IMR-90 (cell line): ENCODE results near the gene NPSR1. TPM values are rescaled to one million over a fixed set of nuclear protein-coding genes. Genes with fewer than 3 reads are reported as not detected.

Source experiments
- ATAC-seq: fragments of 200-7000 bp; cut with Tn5 transposase; 2 replicates; pipeline ENCODE4 v1.9.1; 2020; ENCODE audit warnings: low read depth, mild to moderate bottlenecking, moderate library complexity
- BruUV-seq: library from RNA; stranded (reverse); fragments of 400-500 nt; replicated peaks from 2 replicates; lab custom pipeline; 2021; lab: Mats Ljungman, UMichigan
- CTCF ChIA-PET: fragments of 300-600 bp; formaldehyde crosslinking; extraction: SDS; loops from one replicate; lab custom pipeline; 2021; ENCODE audit warnings: antibody characterized with exemption; lab: Yijun Ruan, JAX
- POLR2A ChIA-PET: fragments of 300-600 bp; sonication (Branson Sonifier 250); formaldehyde crosslinking; loops from one replicate; lab custom pipeline; 2022; ENCODE audit warnings: antibody characterized with exemption; ENCODE audit not compliant: unreplicated experiment; lab: Charles Lee
- DNase-seq: peaks from one replicate; pipeline ENCODE4 v3.0.0; 2013
- H2AFZ ChIP-seq: replicated peaks from 2 replicates; pipeline ENCODE3; 2013; ENCODE audit warnings: low read length, mild to moderate bottlenecking; ENCODE audit not compliant: poor library complexity
- H2AK5ac ChIP-seq: 2 replicates; pipeline ENCODE4 v1.6.1; 2013; ENCODE audit warnings: low read depth, low read length, inconsistent platforms
- H2AK9ac ChIP-seq: replicated peaks from 2 replicates; pipeline ENCODE3; 2013; ENCODE audit warnings: mild to moderate bottlenecking, low read depth, low read length, moderate library complexity; ENCODE audit not compliant: poor library complexity
- H2BK120ac ChIP-seq: 2 replicates; pipeline ENCODE4 v1.6.1; 2013; ENCODE audit warnings: low read depth, low read length, inconsistent platforms
- H2BK15ac ChIP-seq: 3 replicates; pipeline ENCODE4 v1.6.1; 2013; ENCODE audit warnings: low read depth, low read length, inconsistent platforms
- H2BK20ac ChIP-seq: 2 replicates; pipeline ENCODE4 v1.6.1; 2013; ENCODE audit warnings: low read depth, mild to moderate bottlenecking, inconsistent platforms, low read length, moderate library complexity
- H2BK5ac ChIP-seq: 2 replicates; pipeline ENCODE4 v1.6.1; 2013; ENCODE audit warnings: mild to moderate bottlenecking, low read depth, low read length, inconsistent platforms; ENCODE audit not compliant: poor library complexity, severe bottlenecking
- H3K14ac ChIP-seq: replicated peaks from 2 replicates; pipeline ENCODE4 v1.6.1; 2013; ENCODE audit warnings: low read depth, low read length, inconsistent platforms
- H3K18ac ChIP-seq: 2 replicates; pipeline ENCODE4 v1.6.1; 2013; ENCODE audit warnings: low read depth, low read length, control low read depth
- H3K23ac ChIP-seq: 2 replicates; pipeline ENCODE4 v1.6.1; 2013; ENCODE audit warnings: low read depth, low read length, inconsistent platforms
- H3K27ac ChIP-seq: 2 replicates; pipeline ENCODE4 v1.5.1; 2013; ENCODE audit warnings: mild to moderate bottlenecking, control low read depth, low read length; ENCODE audit not compliant: insufficient read depth
- H3K27me3 ChIP-seq: 2 replicates; pipeline ENCODE4 v1.6.1; 2013; ENCODE audit warnings: low read length; ENCODE audit not compliant: control insufficient read depth, insufficient read depth
- H3K36me3 ChIP-seq: 2 replicates; pipeline ENCODE4 v1.6.1; 2013; ENCODE audit warnings: low read length, mixed read lengths; ENCODE audit not compliant: control insufficient read depth, insufficient read depth
- H3K4ac ChIP-seq: 2 replicates; pipeline ENCODE4 v1.6.1; 2013; ENCODE audit warnings: low read depth, low read length, inconsistent platforms
- H3K4me1 ChIP-seq: 2 replicates; pipeline ENCODE4 v1.6.1; 2013; ENCODE audit warnings: low read length, mixed read lengths; ENCODE audit not compliant: control insufficient read depth, insufficient read depth
- H3K4me2 ChIP-seq: 2 replicates; pipeline ENCODE4 v1.6.1; 2013; ENCODE audit warnings: low read depth, mild to moderate bottlenecking, control low read depth, low read length, moderate library complexity
- H3K4me3 ChIP-seq: 2 replicates; pipeline ENCODE4 v1.5.1; 2013; ENCODE audit warnings: low read depth, mild to moderate bottlenecking, control low read depth, low read length, moderate library complexity; ENCODE audit not compliant: insufficient read depth
- H3K56ac ChIP-seq: 2 replicates; pipeline ENCODE4 v1.6.1; 2013; ENCODE audit warnings: low read length, inconsistent platforms; ENCODE audit not compliant: insufficient read depth; ENCODE audit errors: extremely low read depth
- H3K79me1 ChIP-seq, 2 experiments: 2 replicates each; pipeline ENCODE4 v1.6.1; 2013; ENCODE audit warnings: low read length in 2 of 2, inconsistent platforms in 1 of 2, low read depth in 1 of 2
- H3K9ac ChIP-seq: 2 replicates; pipeline ENCODE4 v1.6.1; 2013; ENCODE audit warnings: low read depth, low read length, control low read depth
- H3K9me1 ChIP-seq: 2 replicates; pipeline ENCODE4 v1.6.1; 2013; ENCODE audit warnings: low read length, inconsistent platforms; ENCODE audit not compliant: insufficient read depth
- H3K9me3 ChIP-seq: 2 replicates; pipeline ENCODE4 v1.6.1; 2013; ENCODE audit warnings: low read length; ENCODE audit not compliant: control insufficient read depth, insufficient read depth
- H4K20me1 ChIP-seq: 2 replicates; pipeline ENCODE4 v1.6.1; 2013; ENCODE audit warnings: low read length, inconsistent platforms; ENCODE audit not compliant: insufficient read depth
- H4K5ac ChIP-seq: 2 replicates; pipeline ENCODE4 v1.6.1; 2013; ENCODE audit warnings: mild to moderate bottlenecking, low read depth, low read length, control low read depth
- H4K8ac ChIP-seq, 2 experiments: 2 replicates each; pipeline ENCODE4 v1.6.1; 2013; ENCODE audit warnings: low read depth in 2 of 2, low read length in 2 of 2, control low read depth in 1 of 2, inconsistent platforms in 1 of 2
- H4K91ac ChIP-seq: 2 replicates; pipeline ENCODE4 v1.6.1; 2013; ENCODE audit warnings: low read depth, low read length, inconsistent platforms; ENCODE audit not compliant: insufficient read depth
- CEBPB ChIP-seq: IDR thresholded peaks from 2 replicates; pipeline ENCODE4 v1.6.1; 2012; ENCODE audit warnings: low read depth, low read length, improper control_type of control experiment
- MAFK ChIP-seq: IDR thresholded peaks from 2 replicates; pipeline ENCODE4 v1.6.1; 2012; ENCODE audit warnings: low read depth, low read length, improper control_type of control experiment
- MAZ ChIP-seq: IDR thresholded peaks from 2 replicates; pipeline ENCODE4 v1.6.1; 2012; ENCODE audit warnings: low read depth, mild to moderate bottlenecking, low read length, improper control_type of control experiment, moderate library complexity, borderline replicate concordance
- NFE2L2 ChIP-seq: fragments of 150-350 bp; IDR thresholded peaks from 2 replicates; pipeline ENCODE4 v1.6.1; 2016; ENCODE audit warnings: low read depth, mild to moderate bottlenecking, low read length
- POLR2A ChIP-seq: IDR thresholded peaks from 2 replicates; pipeline ENCODE4 v1.6.1; 2012; ENCODE audit warnings: mild to moderate bottlenecking, low read depth, low read length
- USF2 ChIP-seq: fragments of 150-350 bp; IDR thresholded peaks from 2 replicates; pipeline ENCODE4 v1.6.1; 2017; ENCODE audit warnings: mild to moderate bottlenecking, antibody characterized with exemption, low read length, low read depth
- WGBS, 2 experiments: methylation state at CpG; one replicate each; pipeline versions ENCODE4 v1.1.5 to v1.1.7; 2013; ENCODE audit warnings: missing lambda C conversion rate in 2 of 2; ENCODE audit not compliant: insufficient read length in 1 of 2; ENCODE audit errors: extremely low coverage in 2 of 2; 5-methylcytosine and 5-hydroxymethylcytosine counted together
- dilution Hi-C: fragments of 300-500 bp; cut with HindIII; formaldehyde crosslinking; loops from one replicate; pipeline ENCODE4 v1.14.3; 2018; ENCODE audit warnings: low sequenced_read_pairs; ENCODE audit not compliant: unreplicated experiment
- in situ Hi-C: fragments of 300-500 bp; cut with MboI; formaldehyde crosslinking; loops from 3 replicates; pipeline ENCODE4 v1.14.3; 2019; ENCODE audit warnings: low sequenced_read_pairs, inconsistent platforms, mixed read lengths
- intact Hi-C: fragments of 100-400 bp; cut with micrococcal nuclease; formaldehyde crosslinking; loops from 2 replicates; pipeline ENCODE4 v1.10.0; 2022
- polyA plus RNA-seq, 3 experiments: library from polyadenylated mRNA; depleted of rRNA; stranded (reverse); fragments of >200 nt; gene quantifications; 2 replicates each; pipeline ENCODE4 v1.2.3, GENCODE V29; 2012; ENCODE audit warnings: low replicate concordance in 1 of 3
- total RNA-seq: library from RNA; depleted of rRNA; stranded (reverse); fragments of >200 nt; gene quantifications from 2 replicates; pipeline ENCODE4 v1.2.3, GENCODE V29; 2012

NPSR1 gene
- total and polyA plus RNA-seq, 2 of the 4 experiments (the other 2 are of a cell fraction), result not detected

GRCh38 chr7:34727464-34727995 is 69.5 kb downstream of the NPSR1 start:
- no CpG with 5 or more reads among the region's 2 CpGs for WGBS, 2 experiments
- dilution Hi-C loops, result no loop called here
- no peak overlapping the region for H2AFZ ChIP-seq
- H2BK120ac ChIP-seq, result no peak overlapping the region
- H2AK9ac ChIP-seq, result no peak overlapping the region
- H2BK15ac ChIP-seq, result no peak overlapping the region
- H3K4ac ChIP-seq, result no peak overlapping the region
- no peak overlapping the region for H2BK20ac ChIP-seq
- no peak overlapping the region for H3K4me3 ChIP-seq
- no TSS peak for BruUV-seq
- H3K27me3 ChIP-seq, result no peaks in the 10 kb centered on the region
- H3K4me1 ChIP-seq, result no peaks in the 10 kb centered on the region
- in situ Hi-C loops, result no loop called here
- no peaks in the 10 kb centered on the region for H3K79me1 ChIP-seq
- H3K23ac ChIP-seq, result no peak overlapping the region
- no peak overlapping the region for H4K91ac ChIP-seq
- ATAC-seq, result no peak
- no peak overlapping the region for H3K9ac ChIP-seq
- H4K20me1 ChIP-seq, result no peaks in the 10 kb centered on the region
- ChIA-PET CTCF (no interaction called here), POLR2A (no interaction called here)
- H3K4me2 ChIP-seq, result no peak overlapping the region
- H3K14ac ChIP-seq, result no peak overlapping the region
- H3K18ac ChIP-seq, result no peak overlapping the region
- intact Hi-C loops, result no loop called here
- DNase-seq, result no peak
- no peak overlapping the region for H2AK5ac ChIP-seq
- no peaks in the 10 kb centered on the region for H3K36me3 ChIP-seq
- H3K27ac ChIP-seq, result no peak overlapping the region
- H3K9me1 ChIP-seq, result no peaks in the 10 kb centered on the region
- no peak overlapping the region for H2BK5ac ChIP-seq
- no peak overlapping the region for H4K5ac ChIP-seq
- no peak overlapping the region for H3K56ac ChIP-seq
- no peak overlapping the region for H4K8ac ChIP-seq
- no peaks in the 10 kb centered on the region for H3K9me3 ChIP-seq
- TF ChIP-seq MAFK (no peak), USF2 (no peak), NFE2L2 (no peak), POLR2A (no peak), MAZ (no peak), CEBPB (no peak)
